ENCODE data around the gene MAP4K3. TPM values are rescaled to one million over a fixed set of nuclear protein-coding genes. Genes with fewer than 3 reads are reported as not detected.
A peak's percentile ranks its signal among the peaks of the same experiment; 100 is the strongest.
"Not testable (repeated sequence)": the region's sequence is repeated elsewhere in the genome, so short reads cannot be mapped to it uniquely, and the experiment has no call there.

The MAP4K3 gene
- total and polyA plus RNA-seq, 9 donors: 20.6 to 96.4 (median 53.0) TPM

DNA sequence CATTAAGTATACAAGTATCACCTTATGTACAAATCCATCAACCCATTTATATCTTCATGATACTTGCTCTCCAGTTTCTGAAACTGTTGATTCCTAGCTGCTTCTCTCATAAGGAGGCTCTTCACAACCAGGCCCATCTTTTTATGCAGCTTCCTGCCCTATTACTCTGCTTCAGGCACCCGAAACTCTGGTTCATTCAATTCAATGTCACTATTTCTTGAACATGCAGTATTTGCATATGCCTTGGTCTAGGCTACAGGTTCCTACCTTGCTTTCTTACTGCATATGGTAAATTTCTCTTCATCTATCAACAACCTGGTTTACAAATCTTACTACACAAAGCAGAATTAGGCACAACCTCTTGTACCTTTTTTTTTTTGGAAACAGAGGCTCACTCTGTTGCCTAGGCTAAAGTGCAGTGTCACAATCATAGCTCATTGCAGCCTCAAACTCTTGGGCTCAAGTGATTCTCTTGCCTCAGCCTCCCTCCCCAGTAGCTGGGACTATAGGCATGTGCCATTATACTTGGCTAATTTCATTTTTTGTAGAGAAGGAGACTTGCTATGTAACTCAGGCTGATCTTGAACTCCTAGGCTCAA is 190.6 kb downstream of the MAP4K3 start:
- no peak overlapping the region for H3K4me3 ChIP-seq
- no peaks in the 10 kb centered on the region for H3K27me3 ChIP-seq
- H3K36me3 ChIP-seq: no peaks in the 10 kb centered on the region
- intact Hi-C loops (cut with DNase I): no loop called here
- no peak for DNase-seq
- 91 to 98% (median 96%) methylated on average over 1 of the region's 1 CpG for WGBS, 3 donors
- TF ChIP-seq, protein P1, sequence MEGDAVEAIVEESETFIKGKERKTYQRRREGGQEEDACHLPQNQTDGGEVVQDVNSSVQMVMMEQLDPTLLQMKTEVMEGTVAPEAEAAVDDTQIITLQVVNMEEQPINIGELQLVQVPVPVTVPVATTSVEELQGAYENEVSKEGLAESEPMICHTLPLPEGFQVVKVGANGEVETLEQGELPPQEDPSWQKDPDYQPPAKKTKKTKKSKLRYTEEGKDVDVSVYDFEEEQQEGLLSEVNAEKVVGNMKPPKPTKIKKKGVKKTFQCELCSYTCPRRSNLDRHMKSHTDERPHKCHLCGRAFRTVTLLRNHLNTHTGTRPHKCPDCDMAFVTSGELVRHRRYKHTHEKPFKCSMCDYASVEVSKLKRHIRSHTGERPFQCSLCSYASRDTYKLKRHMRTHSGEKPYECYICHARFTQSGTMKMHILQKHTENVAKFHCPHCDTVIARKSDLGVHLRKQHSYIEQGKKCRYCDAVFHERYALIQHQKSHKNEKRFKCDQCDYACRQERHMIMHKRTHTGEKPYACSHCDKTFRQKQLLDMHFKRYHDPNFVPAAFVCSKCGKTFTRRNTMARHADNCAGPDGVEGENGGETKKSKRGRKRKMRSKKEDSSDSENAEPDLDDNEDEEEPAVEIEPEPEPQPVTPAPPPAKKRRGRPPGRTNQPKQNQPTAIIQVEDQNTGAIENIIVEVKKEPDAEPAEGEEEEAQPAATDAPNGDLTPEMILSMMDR (IDR thresholded peaks at IDR 0.05): no peak
- TF ChIP-seq EP300 (IDR thresholded peaks at IDR 0.05): no peak
- no peak overlapping the region for H3K27ac ChIP-seq
- no peaks in the 10 kb centered on the region for H3K4me1 ChIP-seq (ENCODE audit: insufficient read depth)
- peaks cover 0 to 6% of the 10 kb centered on the region in 2 donors for H3K9me3 ChIP-seq

DNA sequence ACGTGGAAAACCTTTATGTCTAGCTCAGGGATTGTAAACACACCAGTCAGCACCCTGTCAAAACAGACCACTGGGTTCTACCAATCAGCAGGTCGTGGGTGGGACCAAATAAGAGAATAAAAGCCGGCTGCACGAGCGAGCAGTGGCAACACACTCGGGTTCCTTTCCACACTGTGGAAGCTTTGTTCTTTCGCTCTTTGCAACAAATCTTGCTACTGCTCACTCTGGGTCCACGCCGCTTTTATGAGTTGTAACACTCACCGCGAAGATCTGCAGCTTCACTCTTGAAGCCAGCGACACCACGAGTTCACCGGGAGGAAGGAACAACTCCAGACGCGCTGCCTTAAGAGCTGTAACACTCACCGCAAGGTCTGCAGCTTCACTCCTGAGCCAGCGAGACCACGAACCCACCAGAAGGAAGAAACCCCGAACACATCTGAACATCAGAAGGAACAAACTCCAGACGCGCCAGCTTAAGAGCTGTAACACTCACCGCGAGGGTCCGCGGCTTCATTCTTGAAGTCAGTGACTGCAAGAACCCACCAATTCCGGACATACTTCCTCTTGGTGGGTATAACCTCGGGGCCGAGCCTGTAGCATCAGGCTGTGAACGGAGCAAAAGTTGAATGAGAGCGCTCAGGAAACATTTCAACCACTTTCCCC is 192.0 kb downstream of the MAP4K3 start:
- H3K36me3 ChIP-seq; H3K9me3 ChIP-seq; H3K4me1 ChIP-seq (ENCODE audit: insufficient read depth); H3K27me3 ChIP-seq; intact Hi-C loops (cut with DNase I); DNase-seq; H3K27ac ChIP-seq; H3K4me3 ChIP-seq: not testable (repeated sequence)
- WGBS, 3 donors: 87 to 90% (median 89%) methylated on average over 31 of the region's 31 CpGs

DNA sequence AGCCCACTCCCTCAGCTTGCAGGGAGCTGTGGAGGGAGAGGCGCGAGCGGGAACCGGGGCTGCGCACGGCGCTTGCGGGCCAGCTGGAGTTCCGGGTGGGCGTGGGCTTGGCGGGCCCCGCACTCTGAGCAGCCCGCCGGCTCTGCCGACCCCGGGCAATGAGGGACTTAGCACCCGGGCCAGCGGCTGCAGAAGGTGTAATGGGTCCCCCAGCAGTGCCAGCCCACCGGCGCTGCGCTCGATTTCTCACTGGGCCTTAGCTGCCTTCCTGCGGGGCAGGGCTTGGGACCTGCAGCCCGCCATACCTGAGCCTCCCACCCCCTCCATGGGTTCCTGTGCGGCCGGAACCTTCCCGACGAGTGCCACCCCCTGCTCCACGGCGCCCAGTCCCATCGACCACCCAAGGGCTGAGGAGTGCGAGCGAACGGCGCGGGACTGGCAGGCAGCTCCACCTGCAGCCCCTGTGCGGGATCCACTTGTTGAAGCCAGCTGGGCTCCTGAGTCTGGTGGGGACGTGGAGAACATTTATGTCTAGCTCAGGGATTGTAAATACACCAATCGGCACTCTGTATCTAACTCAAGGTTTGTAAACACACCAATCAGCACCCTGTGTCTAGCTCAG is 192.7 kb downstream of the MAP4K3 start:
- H3K27ac ChIP-seq; H3K27me3 ChIP-seq; intact Hi-C loops (cut with DNase I); H3K9me3 ChIP-seq; H3K36me3 ChIP-seq; H3K4me1 ChIP-seq (ENCODE audit: insufficient read depth); DNase-seq; H3K4me3 ChIP-seq: not testable (repeated sequence)
- WGBS, 3 donors: 81 to 96% (median 91%) methylated on average over 31 to 39 of the region's 39 CpGs

DNA sequence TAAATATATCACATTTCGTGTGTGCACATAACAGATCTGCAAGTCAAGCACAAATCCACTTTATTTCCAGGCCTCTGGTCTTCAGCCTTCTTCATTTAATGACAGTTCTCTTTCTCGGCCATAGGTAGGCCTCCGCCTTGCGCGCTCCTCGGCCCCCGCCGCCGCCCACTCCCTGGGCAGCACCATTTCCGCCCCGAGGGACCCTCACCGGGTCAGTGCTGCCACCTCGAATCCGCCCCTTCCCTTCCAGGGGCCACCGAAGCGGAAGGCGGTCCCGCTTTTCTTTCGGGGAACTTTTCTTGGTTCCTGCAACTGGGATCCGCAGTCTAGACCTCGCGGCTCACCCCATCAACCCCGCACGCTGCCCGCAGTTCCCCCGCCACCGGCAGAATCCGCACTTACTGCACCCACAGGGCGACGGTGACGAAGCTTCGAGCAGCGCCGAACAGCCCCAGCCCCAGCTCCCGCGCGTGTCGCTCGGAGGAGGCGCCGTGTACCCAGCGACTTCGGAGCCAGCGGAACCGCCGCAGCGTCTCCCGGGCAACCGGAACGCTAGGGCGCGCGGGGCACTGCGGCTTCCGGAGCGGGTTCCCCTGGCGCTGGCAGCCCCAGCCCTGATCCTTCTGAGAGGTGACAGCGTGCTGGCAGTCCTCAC is 193.5 kb downstream of the MAP4K3 start, which contains the start of gene CDKL4:
Gene CDKL4, minus strand, starts transcription at position 502 of the 655 bp plus-strand sequence.
- Histone ChIP-seq H3K4me3 (no peak within 1 kb of the TSS), H3K27ac (no peak within 1 kb of the TSS), H3K4me1 (ENCODE audit: insufficient read depth) (no peaks in the 10 kb centered on the region), H3K9me3 (no peaks in the 10 kb centered on the region), H3K27me3 (no peaks in the 10 kb centered on the region), H3K36me3 (no peaks in the 10 kb centered on the region)
- WGBS, 3 donors: 56 to 64% (median 63%) methylated on average over 58 of the region's 58 CpGs
- DNase-seq: peak in 1 of 5 donors; percentile 27
- intact Hi-C loops (cut with DNase I): no loop called here
- TF ChIP-seq EP300 (IDR thresholded peaks at IDR 0.05): no peak
- no peak for TF ChIP-seq POLR2A (IDR thresholded peaks at IDR 0.05)
- TF ChIP-seq, protein P1 (IDR thresholded peaks at IDR 0.05): no peak

DNA sequence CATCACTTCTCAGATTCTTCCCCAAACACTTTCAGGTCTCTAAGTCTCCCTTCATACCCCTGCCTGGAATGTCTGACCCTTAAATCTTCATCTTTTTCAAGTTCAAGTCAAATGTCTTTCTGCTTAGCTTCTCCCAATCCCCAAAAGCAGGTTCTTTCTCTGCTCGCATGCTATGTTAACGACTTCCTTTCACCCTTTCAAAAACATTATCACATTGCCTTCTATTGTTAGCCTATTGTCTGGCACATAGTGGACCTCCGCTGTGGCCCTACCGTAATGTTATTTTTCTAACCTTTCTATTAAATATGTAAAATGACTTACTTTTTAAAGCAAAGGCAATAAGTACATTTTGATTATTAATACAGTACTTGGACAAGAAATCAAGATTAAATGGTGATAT is 195.5 kb downstream of the MAP4K3 start:
- H3K36me3 ChIP-seq: no peaks in the 10 kb centered on the region
- intact Hi-C loops (cut with DNase I): no loop called here
- WGBS, 3 donors: 79 to 88% (median 83%) methylated on average over 4 of the region's 4 CpGs
- no peaks in the 10 kb centered on the region for H3K4me1 ChIP-seq (ENCODE audit: insufficient read depth)
- no peak overlapping the region for H3K4me3 ChIP-seq
- no peak for DNase-seq
- H3K9me3 ChIP-seq: no peaks in the 10 kb centered on the region
- H3K27me3 ChIP-seq: no peaks in the 10 kb centered on the region
- no peak overlapping the region for H3K27ac ChIP-seq
- TF ChIP-seq POLR2A (IDR thresholded peaks at IDR 0.05): no peak
- TF ChIP-seq, protein P1 (IDR thresholded peaks at IDR 0.05): no peak
- no peak for TF ChIP-seq EP300 (IDR thresholded peaks at IDR 0.05)
